ENCODE data around the gene CXCL9.
"Not testable (repeated sequence)": the region's sequence is repeated elsewhere in the genome, so short reads cannot be mapped to it uniquely, and the experiment has no call there.

Gene CXCL9

DNA sequence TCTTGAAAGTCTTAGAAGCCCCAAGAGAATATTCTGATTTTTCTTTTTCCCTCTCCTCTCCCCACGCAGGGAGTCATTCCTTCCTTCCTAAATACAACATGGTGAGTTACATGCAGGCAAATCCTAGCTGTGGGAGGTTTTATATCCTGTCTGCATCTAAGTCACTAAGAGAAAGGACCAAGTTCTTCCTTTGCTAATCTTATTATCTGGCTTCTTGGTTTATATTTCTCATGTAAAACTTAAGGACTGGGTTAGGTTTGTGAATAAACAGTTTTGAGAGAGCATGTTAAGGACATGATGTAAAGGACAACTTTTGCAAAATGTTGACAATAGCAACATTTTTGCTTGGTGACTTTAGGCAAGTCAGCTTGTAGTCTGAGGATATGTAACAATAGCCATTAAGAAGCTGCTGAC, 5.1 kb upstream of the CXCL9 start:
- DNase-seq (ENCODE audit: low read depth in 2 of 2), result no peak

DNA sequence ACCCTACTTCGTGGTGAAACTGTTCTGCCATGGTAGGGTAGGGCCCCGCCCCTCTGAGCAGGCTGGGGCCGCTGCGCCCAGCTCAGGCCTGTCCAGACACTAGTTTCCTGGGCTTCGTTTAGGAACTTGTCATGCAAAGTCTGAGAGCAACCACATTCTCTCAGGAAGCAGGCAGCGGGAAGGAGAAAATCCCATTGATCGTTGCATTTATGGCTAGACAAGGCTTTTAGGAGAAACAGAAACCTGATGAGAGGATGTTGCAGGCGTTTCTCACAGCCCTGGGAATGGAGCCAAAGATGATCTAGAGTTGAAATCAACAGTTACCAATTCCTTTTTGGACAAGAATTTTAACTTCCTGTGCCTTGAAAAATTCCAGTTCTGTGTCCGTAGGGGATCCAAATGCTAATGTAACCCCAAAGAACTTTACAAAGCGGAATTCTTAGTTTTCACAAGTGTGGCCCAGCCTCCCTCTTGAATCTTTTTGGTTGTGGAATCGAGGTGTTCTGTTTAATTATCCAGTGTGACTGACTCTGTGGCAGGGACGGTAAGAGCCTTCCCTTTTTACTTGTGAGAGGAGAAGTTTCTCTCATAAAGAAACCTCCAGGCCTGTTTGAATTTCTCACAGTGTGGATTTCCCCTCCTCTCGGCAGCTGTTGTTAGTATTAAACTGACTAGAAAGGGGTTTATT, 4.5 kb upstream of the CXCL9 start:
- peak; percentile 67 to 69 for DNase-seq (ENCODE audit: low read depth in 2 of 2)

- no peak for DNase-seq (ENCODE audit: low read depth in 2 of 2)
Observed at GRCh38 chr4:76011018-76011670, 3.8 kb upstream of the CXCL9 start.

DNA sequence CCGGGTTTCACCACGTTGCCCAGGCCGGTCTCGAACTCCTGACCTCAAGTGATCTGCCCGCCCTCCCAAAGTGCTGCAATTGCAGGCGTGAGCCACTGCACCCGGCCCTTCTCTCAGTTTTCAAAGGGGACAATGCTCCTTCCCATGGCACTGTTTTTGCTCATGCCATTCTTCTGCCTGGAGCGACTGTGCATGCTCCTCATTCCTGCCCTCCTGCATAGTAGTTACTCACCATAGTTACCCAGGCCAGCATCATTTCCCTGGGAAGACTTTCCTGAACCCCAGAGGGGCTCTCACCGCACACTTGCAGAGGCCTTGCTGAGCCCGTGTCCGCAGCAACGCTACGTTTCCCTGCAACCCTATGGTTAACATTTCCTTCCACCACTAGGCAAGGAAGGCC, 3.3 kb upstream of the CXCL9 start:
- no peak for DNase-seq (ENCODE audit: low read depth in 2 of 2)

GRCh38 chr4:76009311-76009710, 2.0 kb upstream of the CXCL9 start:
- no peak for DNase-seq (ENCODE audit: low read depth in 2 of 2)

DNA sequence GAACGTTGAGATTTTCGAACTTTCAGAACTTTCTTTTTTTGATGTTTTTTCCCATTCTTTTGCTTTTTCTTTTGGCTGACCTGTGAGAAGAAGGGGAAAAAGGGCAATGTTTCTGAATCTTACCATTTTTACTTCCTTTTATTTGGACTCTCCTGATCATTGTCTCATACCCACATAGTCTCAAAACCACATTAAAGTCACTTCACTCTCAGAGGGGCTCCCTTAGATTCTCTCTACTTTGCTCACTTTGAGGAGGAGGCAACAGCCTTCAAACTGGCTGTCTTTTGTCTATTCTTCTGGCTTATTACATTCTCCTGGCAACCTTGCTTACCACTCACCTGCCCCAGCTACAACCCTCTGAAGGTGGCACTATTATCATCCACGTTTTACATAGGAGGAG, 3.7 kb downstream of the CXCL9 start:
- DNase-seq (ENCODE audit: low read depth in 2 of 2), result no peak

DNA sequence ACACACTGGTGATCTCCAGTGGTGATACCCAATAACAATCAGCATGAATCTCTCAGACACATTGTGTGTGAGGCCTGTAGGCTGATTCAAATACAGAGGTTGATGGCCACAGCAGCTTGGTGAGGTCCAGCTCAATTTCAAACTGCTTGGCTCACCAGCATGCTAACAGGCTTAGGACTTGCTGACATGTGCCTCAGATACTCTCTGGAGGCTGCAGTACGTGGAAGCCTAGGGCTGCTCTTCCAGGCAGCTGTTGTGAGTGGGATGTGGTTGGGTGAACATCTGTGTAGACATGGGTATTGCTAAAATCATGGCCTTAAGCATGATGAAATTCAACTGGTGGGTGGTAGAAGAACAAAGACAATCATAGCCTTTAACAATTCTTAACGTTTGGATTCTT, 4.3 kb downstream of the CXCL9 start:
- no peak for DNase-seq (ENCODE audit: low read depth in 2 of 2)

- no peak for DNase-seq (ENCODE audit: low read depth in 2 of 2)
Observed at GRCh38 chr4:76002176-76002575, 5.1 kb downstream of the CXCL9 start.

- DNase-seq (ENCODE audit: low read depth in 2 of 2), result no peak
Observed at GRCh38 chr4:76001700-76002099, 5.6 kb downstream of the CXCL9 start.

GRCh38 chr4:76000279-76000678, 7.0 kb downstream of the CXCL9 start:
- no peak for DNase-seq (ENCODE audit: low read depth in 2 of 2)

DNA sequence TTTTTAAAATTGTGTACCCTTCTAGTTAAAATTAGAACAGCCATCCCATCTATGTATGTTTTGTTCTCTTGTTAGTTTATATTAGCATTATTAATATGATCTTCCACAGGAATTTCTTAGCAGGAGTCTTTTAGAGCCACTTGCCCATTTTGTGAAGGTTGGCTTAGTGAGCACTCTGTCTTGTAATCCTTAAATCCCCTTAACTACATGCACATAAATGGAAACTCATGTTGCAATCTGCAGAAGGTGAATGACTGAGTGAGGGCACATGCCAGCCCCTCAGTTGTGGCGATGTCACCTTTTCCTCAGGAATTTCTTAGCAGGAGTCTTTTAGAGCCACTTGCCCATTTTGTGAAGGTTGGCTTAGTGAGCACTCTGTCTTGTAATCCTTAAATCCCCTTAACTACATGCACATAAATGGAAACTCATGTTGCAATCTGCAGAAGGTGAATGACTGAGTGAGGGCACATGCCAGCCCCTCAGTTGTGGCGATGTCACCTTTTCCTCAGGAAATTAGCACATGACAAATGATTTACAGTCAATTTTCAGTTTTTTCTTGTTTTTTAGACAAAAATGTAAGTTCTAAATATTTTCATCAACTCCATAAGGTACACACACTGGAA, 8.7 kb downstream of the CXCL9 start:
- DNase-seq (ENCODE audit: low read depth in 2 of 2), result not testable (repeated sequence)

DNA sequence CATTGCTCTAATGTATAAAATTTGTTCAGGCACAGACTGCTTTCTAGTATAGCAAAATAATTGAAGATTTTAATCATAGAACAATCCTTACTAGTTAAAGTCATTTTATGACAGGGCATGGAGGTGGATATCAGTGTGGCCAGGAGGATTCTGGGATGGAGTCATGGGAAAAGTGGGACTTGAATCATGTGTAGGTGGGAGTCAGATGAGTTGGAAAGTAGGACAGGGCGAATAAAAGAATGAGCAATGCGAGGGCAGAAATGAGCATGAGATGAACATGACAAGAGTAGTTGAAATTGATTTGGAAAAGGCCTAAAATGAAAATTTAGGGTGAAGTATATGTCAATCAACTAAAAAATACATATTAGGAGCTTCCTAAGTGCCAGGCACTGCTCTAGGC, 9.4 kb downstream of the CXCL9 start:
- DNase-seq (ENCODE audit: low read depth in 2 of 2), result no peak

DNA sequence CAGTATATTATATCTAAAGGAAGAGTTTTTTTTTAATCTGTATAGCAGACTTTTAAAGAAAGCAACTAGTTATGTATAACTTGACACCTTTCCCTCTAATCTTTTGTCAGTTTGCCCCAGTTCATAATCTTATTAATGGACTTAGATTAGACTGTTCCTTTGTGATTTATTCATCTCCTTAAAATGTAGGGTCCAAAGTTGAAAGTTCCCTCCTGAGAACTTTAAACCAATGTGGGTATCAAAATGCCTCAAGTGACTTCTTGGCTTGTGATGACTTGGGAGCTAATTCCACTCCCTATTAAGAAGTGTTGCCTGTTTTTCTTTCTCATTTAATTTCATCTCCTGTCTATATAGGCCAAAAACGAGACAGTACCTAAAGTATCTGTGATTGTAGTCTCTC, 10.2 kb downstream of the CXCL9 start:
- DNase-seq (ENCODE audit: low read depth in 2 of 2), result no peak

- DNase-seq (ENCODE audit: low read depth in 2 of 2), result peak; percentile 22 to 30
Observed at GRCh38 chr4:75995727-75996126, 11.6 kb downstream of the CXCL9 start.

GRCh38 chr4:75992462-75992861, 14.8 kb downstream of the CXCL9 start:
- DNase-seq (ENCODE audit: low read depth in 2 of 2), result no peak

- DNase-seq (ENCODE audit: low read depth in 2 of 2), result no peak
Observed at GRCh38 chr4:75989846-75990528, 17.3 kb downstream of the CXCL9 start.

GRCh38 chr4:75985116-75985515, 22.2 kb downstream of the CXCL9 start:
- DNase-seq (ENCODE audit: low read depth in 2 of 2), result peak; percentile 69 to 70

- no peak for DNase-seq (ENCODE audit: low read depth in 2 of 2)
Observed at GRCh38 chr4:75980576-75980975, 26.7 kb downstream of the CXCL9 start.

DNA sequence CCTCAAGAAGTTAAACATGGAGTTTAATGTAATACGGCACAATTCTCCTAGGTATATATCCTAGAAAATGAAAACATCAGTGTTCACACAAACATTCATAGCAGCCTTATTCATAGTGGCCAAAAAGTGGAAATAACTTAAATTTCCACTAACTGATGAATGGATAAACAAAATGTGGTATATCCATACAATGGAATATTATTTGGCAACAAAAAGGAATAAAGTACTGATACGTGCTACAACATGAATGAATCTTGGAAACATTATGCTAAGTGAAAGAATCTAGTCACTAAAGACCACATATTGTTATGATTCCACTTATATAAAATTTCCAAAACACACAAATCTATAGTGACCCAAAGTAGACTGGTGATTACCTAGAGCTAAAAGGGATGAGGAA, 31.1 kb downstream of the CXCL9 start:
- DNase-seq (ENCODE audit: low read depth in 2 of 2), result no peak

DNA sequence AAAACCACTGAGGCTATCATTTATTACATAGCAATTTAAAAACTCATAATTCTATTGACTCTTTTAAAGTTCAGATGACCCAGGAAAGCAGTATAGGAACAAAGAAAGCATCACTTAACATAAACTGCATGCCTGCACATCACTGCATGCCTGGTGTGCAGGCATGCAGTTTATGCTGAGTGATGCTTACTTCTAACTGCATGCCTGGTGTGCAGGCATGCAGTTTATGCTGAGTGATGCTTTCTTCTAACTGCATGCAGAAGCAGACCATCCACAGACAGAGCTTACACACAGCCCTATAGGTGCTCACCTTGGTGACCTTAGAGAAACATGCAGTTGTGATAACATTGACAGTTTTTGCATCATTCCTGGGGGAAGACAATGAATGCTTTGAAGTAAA, 33.5 kb downstream of the CXCL9 start:
- DNase-seq (ENCODE audit: low read depth in 2 of 2), result no peak

DNA sequence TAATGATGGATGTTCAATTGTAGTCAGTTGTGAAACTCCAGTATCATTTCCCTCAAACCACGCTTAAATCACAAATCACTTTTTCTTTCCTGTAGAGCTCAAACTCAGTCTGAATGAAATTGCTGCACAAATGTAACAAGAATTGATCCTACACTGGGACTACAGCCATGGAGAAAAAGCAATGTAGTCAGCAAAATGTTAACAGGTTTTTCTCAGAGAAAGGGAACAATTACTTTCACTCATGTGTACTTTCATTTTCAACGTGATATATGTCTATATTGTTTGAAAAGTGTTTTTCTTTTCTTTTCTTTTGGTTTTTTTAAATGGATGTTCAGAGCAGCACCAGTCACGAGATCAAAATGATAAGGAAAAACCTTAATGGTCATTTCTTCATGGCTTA, 39.2 kb downstream of the CXCL9 start:
- DNase-seq (ENCODE audit: low read depth in 2 of 2), result no peak

- DNase-seq (ENCODE audit: low read depth in 2 of 2), result no peak
Observed at GRCh38 chr4:75963558-75963957, 43.8 kb downstream of the CXCL9 start.

- DNase-seq (ENCODE audit: low read depth in 2 of 2), result not testable (repeated sequence)
Observed at GRCh38 chr4:75962072-75962471, 45.2 kb downstream of the CXCL9 start.

Data from fibroblast of skin of left quadriceps (primary cell).